Muscle of leg (tissue), 11 donors: Measurements from ENCODE around the gene ZFX. TPM values are rescaled to one million over a fixed set of nuclear protein-coding genes. Genes with fewer than 3 reads are reported as not detected.

Source experiments
- DNase-seq: peaks from one replicate; pipeline ENCODE4 v3.0.0; 2013
- H3K27ac ChIP-seq: one replicate; pipeline ENCODE4 v1.5.1; 2013; ENCODE audit warnings: mild to moderate bottlenecking, low read length, control low read depth
- H3K27me3 ChIP-seq: one replicate; pipeline ENCODE4 v1.6.1; 2013; ENCODE audit warnings: low read length; ENCODE audit not compliant: control insufficient read depth, insufficient read depth
- H3K36me3 ChIP-seq: one replicate; pipeline ENCODE4 v1.6.1; 2013; ENCODE audit warnings: low read length; ENCODE audit not compliant: control insufficient read depth, insufficient read depth
- H3K4me1 ChIP-seq: one replicate; pipeline ENCODE4 v1.6.1; 2013; ENCODE audit warnings: low read length; ENCODE audit not compliant: control insufficient read depth, insufficient read depth
- H3K4me3 ChIP-seq: one replicate; pipeline ENCODE4 v1.5.1; 2013; ENCODE audit warnings: low read length, control low read depth
- H3K9me3 ChIP-seq: replicated peaks from 2 replicates; pipeline ENCODE4 v1.6.1; 2013; ENCODE audit warnings: low read depth, low read length; ENCODE audit not compliant: control insufficient read depth
- WGBS: methylation state at CpG from one replicate; pipeline ENCODE4 v1.1.5; 2013; ENCODE audit warnings: missing lambda C conversion rate; ENCODE audit not compliant: insufficient coverage; 5-methylcytosine and 5-hydroxymethylcytosine counted together
- polyA plus RNA-seq, 8 donors: library from polyadenylated mRNA; unstranded; fragments of 120-200 nt; gene quantifications; one replicate each; pipeline versions ENCODE4 v1.2.1 to v1.2.3, GENCODE V29; 2013; ENCODE audit warnings: inconsistent platforms in 1 of 8, low replicate concordance in 1 of 8; ENCODE audit not compliant: insufficient read length in 8 of 8, insufficient read depth in 1 of 8
- total RNA-seq: library from RNA; stranded (reverse); fragments of 120-200 nt; gene quantifications from one replicate; pipeline ENCODE4 v1.2.4, GENCODE V29; 2013

The ZFX gene
- total and polyA plus RNA-seq, 9 donors: 13.8 to 47.7 (median 16.3) TPM

DNA sequence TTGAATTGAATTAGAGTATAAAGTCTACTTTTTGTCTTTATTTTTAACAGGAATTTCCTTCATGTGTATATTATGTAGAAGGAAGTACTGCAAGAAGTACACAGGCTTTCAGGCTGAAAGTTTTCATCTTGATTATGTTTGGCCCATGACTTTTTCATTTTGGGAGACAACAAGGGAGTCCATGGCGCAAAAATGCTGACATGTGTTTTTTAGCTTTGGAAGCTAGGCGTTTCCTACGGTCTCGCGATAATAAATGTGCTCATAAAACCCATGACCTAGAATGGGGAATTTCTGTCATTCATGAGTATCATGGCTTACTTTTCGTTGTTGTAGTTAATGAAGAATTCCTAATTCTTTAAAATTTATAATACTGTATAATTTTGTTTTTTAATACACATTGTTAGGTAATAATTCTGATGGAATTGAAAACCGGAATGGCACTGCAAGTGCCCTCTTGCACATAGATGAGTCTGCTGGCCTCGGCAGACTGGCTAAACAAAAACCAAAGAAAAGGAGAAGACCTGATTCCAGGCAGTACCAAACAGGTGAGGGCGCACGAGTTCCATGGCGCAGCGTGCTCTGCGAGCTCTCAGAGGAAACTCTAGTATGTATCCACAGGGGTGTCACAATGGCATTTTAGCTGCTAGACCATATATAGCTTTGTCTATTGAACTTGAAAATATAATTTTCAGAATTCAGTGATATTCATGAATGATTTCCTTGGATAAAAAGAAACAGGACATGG lies 59.1 kb downstream of the ZFX start:
- Histone ChIP-seq H3K9me3 (no peaks in the 10 kb centered on the region), H3K4me1 (no peaks in the 10 kb centered on the region), H3K27me3 (no peaks in the 10 kb centered on the region), H3K4me3 (no peak overlapping the region), H3K36me3 (peaks cover 39% of the 10 kb centered on the region), H3K27ac (no peak overlapping the region)
- 86% methylated on average over 6 of the region's 13 CpGs for WGBS
- no peak for DNase-seq

DNA sequence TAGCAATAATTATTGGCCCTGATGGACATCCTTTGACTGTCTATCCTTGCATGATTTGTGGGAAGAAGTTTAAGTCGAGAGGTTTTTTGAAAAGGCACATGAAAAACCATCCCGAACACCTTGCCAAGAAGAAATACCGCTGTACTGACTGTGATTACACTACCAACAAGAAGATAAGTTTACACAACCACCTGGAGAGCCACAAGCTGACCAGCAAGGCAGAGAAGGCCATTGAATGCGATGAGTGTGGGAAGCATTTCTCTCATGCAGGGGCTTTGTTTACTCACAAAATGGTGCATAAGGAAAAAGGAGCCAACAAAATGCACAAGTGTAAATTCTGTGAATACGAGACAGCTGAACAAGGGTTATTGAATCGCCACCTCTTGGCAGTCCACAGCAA lies 60.7 kb downstream of the ZFX start:
- Histone ChIP-seq H3K27ac (no peak overlapping the region), H3K27me3 (no peaks in the 10 kb centered on the region), H3K4me3 (no peak overlapping the region), H3K4me1 (no peaks in the 10 kb centered on the region), H3K9me3 (no peaks in the 10 kb centered on the region), H3K36me3 (peaks cover 39% of the 10 kb centered on the region)
- 83% methylated on average over 1 of the region's 6 CpGs for WGBS
- no peak for DNase-seq

- no CpG with 5 or more reads among the region's 4 CpGs for WGBS
- no peak overlapping the region for H3K4me3 ChIP-seq
- H3K27me3 ChIP-seq: no peaks in the 10 kb centered on the region
- no peak for DNase-seq
- H3K9me3 ChIP-seq: no peaks in the 10 kb centered on the region
- H3K27ac ChIP-seq: no peak overlapping the region
- H3K4me1 ChIP-seq: no peaks in the 10 kb centered on the region
- peaks cover 26% of the 10 kb centered on the region for H3K36me3 ChIP-seq
These were observed 65.0 kb downstream of the ZFX start for GRCh38 chrX:24214568-24214967.

DNA sequence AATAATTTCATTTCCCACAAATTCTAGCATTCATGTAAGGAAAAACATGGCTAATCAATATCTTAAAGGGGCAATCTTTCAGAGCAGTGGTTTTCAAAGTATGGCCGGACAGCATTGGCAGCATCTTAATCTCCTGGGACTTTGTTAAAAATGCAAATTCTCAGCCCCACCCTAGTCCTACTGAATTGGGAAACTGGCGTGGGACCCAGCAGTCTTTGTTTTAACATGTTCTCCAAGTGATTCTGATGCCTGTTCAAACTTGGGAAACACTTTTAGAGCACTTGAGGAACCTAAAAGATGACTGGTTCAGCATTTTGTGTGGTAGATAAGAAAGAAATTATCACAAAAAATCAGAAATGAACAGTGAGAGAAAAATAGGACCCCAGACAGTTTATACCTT lies 65.7 kb downstream of the ZFX start:
- peak; percentile 13 for DNase-seq
- WGBS: 83% methylated on average over 1 of the region's 2 CpGs
- H3K27me3 ChIP-seq: no peaks in the 10 kb centered on the region

GRCh38 chrX:24216037-24216436 lies 66.5 kb downstream of the ZFX start:
- H3K9me3 ChIP-seq: no peaks in the 10 kb centered on the region
- H3K4me1 ChIP-seq: no peaks in the 10 kb centered on the region
- H3K36me3 ChIP-seq: peaks cover 12% of the 10 kb centered on the region
- no peak overlapping the region for H3K27ac ChIP-seq
- no peak for DNase-seq
- no peaks in the 10 kb centered on the region for H3K27me3 ChIP-seq
- no peak overlapping the region for H3K4me3 ChIP-seq
- WGBS: 80% methylated on average over 2 of the region's 4 CpGs

More for the DNA sequence above, 65.7 kb downstream of the ZFX start:
- H3K27ac ChIP-seq: no peak overlapping the region
- H3K36me3 ChIP-seq: peaks cover 19% of the 10 kb centered on the region
- H3K4me1 ChIP-seq: no peaks in the 10 kb centered on the region
- H3K4me3 ChIP-seq: no peak overlapping the region
- H3K9me3 ChIP-seq: no peaks in the 10 kb centered on the region

DNA sequence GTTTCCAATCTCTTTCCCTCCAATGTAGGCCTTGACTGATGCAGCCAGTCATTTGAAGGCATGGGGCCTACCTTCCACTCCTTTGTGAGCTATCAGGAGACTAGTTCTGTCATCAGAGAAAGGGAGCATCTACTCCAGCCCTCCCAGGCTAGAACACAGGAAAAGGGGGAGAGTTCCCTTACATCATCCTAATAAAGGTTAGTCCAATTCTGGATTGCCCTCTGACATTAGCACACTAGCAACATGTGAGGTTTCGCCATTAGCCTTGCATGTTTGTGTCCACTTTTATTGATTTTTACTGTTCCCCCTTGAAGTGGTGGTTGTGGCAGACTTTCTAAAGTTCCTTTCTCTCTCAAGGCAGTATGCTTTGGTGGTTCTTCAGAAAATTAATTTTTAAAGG lies 67.3 kb downstream of the ZFX start:
- Histone ChIP-seq H3K27ac (no peak overlapping the region), H3K4me3 (no peak overlapping the region), H3K36me3 (peaks cover 9% of the 10 kb centered on the region), H3K4me1 (no peaks in the 10 kb centered on the region), H3K9me3 (no peaks in the 10 kb centered on the region), H3K27me3 (no peaks in the 10 kb centered on the region)
- no peak for DNase-seq
- no CpG with 5 or more reads among the region's 1 CpG for WGBS

GRCh38 chrX:24219320-24219719 lies 69.8 kb downstream of the ZFX start:
- H3K27ac ChIP-seq: no peak overlapping the region
- no peaks in the 10 kb centered on the region for H3K27me3 ChIP-seq
- 72% methylated on average over 7 of the region's 8 CpGs for WGBS
- H3K4me1 ChIP-seq: no peaks in the 10 kb centered on the region
- DNase-seq: no peak
- H3K4me3 ChIP-seq: no peak overlapping the region
- H3K36me3 ChIP-seq: no peaks in the 10 kb centered on the region
- H3K9me3 ChIP-seq: no peaks in the 10 kb centered on the region

- DNase-seq: no peak
- 100% methylated on average over 1 of the region's 5 CpGs for WGBS
- Histone ChIP-seq H3K27ac (no peak overlapping the region), H3K9me3 (peaks cover 13% of the 10 kb centered on the region), H3K4me3 (no peak overlapping the region), H3K4me1 (no peaks in the 10 kb centered on the region), H3K36me3 (no peaks in the 10 kb centered on the region), H3K27me3 (no peaks in the 10 kb centered on the region)
These were observed 72.3 kb downstream of the ZFX start for GRCh38 chrX:24221872-24222271.

- DNase-seq: no peak
- Histone ChIP-seq H3K4me3 (no peak overlapping the region), H3K4me1 (no peaks in the 10 kb centered on the region), H3K36me3 (no peaks in the 10 kb centered on the region), H3K27ac (no peak overlapping the region), H3K9me3 (peaks cover 15% of the 10 kb centered on the region), H3K27me3 (peaks cover 2% of the 10 kb centered on the region)
These were observed 75.7 kb downstream of the ZFX start for GRCh38 chrX:24225265-24225664.

- no peak overlapping the region for H3K4me3 ChIP-seq
- peaks cover 2% of the 10 kb centered on the region for H3K27me3 ChIP-seq
- no peak overlapping the region for H3K27ac ChIP-seq
- no peaks in the 10 kb centered on the region for H3K36me3 ChIP-seq
- no peak for DNase-seq
- H3K4me1 ChIP-seq: no peaks in the 10 kb centered on the region
- peaks cover 15% of the 10 kb centered on the region for H3K9me3 ChIP-seq
- no CpG with 5 or more reads among the region's 2 CpGs for WGBS
These were observed 76.6 kb downstream of the ZFX start for GRCh38 chrX:24226176-24226575.

DNA sequence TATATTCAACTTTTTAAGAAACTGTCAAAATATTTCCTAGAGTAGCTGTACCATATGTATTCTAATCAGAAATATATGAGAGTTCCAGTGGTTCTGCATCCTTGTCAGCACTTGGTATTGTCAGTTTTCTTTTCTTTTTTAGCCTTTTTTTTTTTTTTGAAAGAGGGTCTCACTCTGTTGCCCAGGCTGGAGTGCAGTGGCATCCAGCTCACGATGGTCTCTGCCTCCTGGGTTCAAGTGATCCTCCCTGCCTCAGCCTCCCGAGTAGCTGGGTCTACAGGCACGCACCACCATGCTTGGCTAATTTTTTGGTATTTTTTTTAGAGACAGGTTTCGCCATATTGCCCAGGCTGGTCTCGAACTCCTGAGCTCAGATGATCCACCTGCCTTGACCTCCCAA lies 79.1 kb downstream of the ZFX start:
- no peak for DNase-seq

More for the DNA sequence above, 79.1 kb downstream of the ZFX start:
- H3K27me3 ChIP-seq: peaks cover 4% of the 10 kb centered on the region
- no peaks in the 10 kb centered on the region for H3K4me1 ChIP-seq
- 90% methylated on average over 4 of the region's 5 CpGs for WGBS
- H3K4me3 ChIP-seq: no peak overlapping the region
- no peaks in the 10 kb centered on the region for H3K36me3 ChIP-seq
- no peak overlapping the region for H3K27ac ChIP-seq
- H3K9me3 ChIP-seq: peaks cover 15% of the 10 kb centered on the region
